Testis (tissue), 3 donors: ENCODE results near the gene OTX1. TPM values are rescaled to one million over a fixed set of nuclear protein-coding genes. Genes with fewer than 3 reads are reported as not detected.

Experiments used
- DNase-seq: peaks from one replicate; pipeline ENCODE4 v3.0.0-alpha.2; 2019
- H3K27ac ChIP-seq, 2 donors: fragments of 200-600 bp; sonication (generic); one replicate each; pipeline ENCODE4 v1.5.1; 2019
- H3K27me3 ChIP-seq: fragments of 200-600 bp; sonication (generic); one replicate; pipeline ENCODE4 v1.5.1; 2019
- H3K36me3 ChIP-seq: fragments of 200-600 bp; sonication (generic); one replicate; pipeline ENCODE4 v1.5.1; 2017; ENCODE audit warnings: low read depth; ENCODE audit errors: missing control alignments
- H3K4me1 ChIP-seq: fragments of 200-600 bp; sonication (generic); one replicate; pipeline ENCODE4 v1.5.1; 2019
- H3K4me3 ChIP-seq, 2 donors: fragments of 200-600 bp; sonication (generic); one replicate each; pipeline ENCODE4 v1.5.1; 2017 to 2019
- H3K9me3 ChIP-seq: fragments of 200-600 bp; sonication (generic); one replicate; pipeline ENCODE4 v1.5.1; 2017
- POLR2A ChIP-seq: fragments of 450-650 bp; IDR thresholded peaks from one replicate; pipeline ENCODE4 v1.6.1; 2017; ENCODE audit warnings: antibody characterized with exemption, mild to moderate bottlenecking, moderate library complexity
- WGBS, 2 donors: methylation state at CpG; one replicate each; pipeline ENCODE4 v1.1.5; 2018; 5-methylcytosine and 5-hydroxymethylcytosine counted together
- intact Hi-C: fragments of 100-400 bp; cut with DNase I; formaldehyde crosslinking; loops from one replicate; pipeline ENCODE4 v1.15.1; 2023; ENCODE audit warnings: low total_unique reads
- polyA plus RNA-seq: library from polyadenylated mRNA; stranded (reverse); fragments of 350-450 nt; fragmentation: Illumina TruSeq; extraction: RNeasy Lipid Tissue Mini Kit (QIAGEN cat#74804); gene quantifications from one replicate; pipeline ENCODE4 v1.2.3, GENCODE V29; 2014; ENCODE audit warnings: low read depth, low replicate concordance; ENCODE audit not compliant: insufficient read depth
- total RNA-seq, 2 donors: library from RNA; depleted of rRNA; stranded (reverse); fragments of >200 nt; gene quantifications; one replicate each; pipeline ENCODE4 v1.2.3, GENCODE V29; 2016
- TF ChIP-seq, protein P1 (sequence below), 3 experiments: fragments of 450-650 bp in 2 of 3; fragments of 200-600 bp in 1 of 3; sonication (generic) in 1 of 3; IDR thresholded peaks; one replicate each; pipeline ENCODE4 v1.5.1; 2016 to 2019; ENCODE audit warnings: antibody characterized with exemption in 3 of 3, mild to moderate bottlenecking in 2 of 3, moderate library complexity in 1 of 3

The OTX1 gene
- total and polyA plus RNA-seq, 3 donors from 2014 or later = 0.36 to 0.56 (median 0.39) TPM

DNA sequence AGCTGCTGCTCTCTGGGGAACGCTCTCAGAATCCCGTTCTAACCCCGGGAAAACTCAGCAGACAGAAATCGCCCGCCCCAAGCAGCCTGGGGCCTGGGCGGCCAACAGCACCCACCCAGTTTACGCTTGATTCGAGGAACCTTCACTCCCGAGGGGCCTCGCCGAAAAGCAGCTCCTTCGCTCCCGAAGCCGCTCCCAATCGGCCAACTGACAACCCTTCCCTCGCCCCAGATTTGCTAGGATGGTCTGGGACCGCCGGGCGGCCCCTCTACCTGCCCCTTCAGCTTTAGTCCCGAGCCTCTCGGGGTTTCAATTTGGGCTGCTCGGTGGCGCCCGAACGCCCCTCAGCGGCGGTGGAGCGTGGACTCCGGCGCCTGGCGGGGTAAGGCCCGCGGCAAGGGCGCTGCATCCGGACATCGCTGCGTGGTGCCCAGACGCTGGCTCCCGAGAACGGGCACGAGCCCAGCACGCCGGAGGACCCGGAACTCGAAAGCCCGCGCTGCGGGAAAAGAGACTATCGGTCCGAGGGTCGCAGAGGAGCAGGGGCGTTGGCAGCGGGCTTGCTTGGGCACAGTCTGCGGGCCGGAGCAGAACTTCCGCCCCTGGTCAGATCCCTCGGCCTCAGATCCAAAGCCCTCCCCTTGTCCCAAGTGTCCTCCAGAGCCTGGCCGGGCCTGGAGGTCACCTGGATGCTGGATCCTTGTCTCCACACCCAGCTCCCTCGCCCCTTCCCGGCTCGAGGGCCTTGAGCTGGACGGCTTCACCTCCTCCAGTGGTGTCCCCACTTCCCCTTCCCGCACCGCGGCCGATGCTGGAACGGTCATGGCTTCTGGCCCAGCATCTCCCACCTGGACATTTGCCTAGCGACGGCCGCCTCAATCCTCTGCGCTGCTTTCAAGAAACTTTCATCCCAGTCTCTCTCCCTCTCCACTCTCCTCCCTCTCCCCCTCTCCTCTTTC, 3.0 kb upstream of the OTX1 start:
- TF ChIP-seq, protein P1, sequence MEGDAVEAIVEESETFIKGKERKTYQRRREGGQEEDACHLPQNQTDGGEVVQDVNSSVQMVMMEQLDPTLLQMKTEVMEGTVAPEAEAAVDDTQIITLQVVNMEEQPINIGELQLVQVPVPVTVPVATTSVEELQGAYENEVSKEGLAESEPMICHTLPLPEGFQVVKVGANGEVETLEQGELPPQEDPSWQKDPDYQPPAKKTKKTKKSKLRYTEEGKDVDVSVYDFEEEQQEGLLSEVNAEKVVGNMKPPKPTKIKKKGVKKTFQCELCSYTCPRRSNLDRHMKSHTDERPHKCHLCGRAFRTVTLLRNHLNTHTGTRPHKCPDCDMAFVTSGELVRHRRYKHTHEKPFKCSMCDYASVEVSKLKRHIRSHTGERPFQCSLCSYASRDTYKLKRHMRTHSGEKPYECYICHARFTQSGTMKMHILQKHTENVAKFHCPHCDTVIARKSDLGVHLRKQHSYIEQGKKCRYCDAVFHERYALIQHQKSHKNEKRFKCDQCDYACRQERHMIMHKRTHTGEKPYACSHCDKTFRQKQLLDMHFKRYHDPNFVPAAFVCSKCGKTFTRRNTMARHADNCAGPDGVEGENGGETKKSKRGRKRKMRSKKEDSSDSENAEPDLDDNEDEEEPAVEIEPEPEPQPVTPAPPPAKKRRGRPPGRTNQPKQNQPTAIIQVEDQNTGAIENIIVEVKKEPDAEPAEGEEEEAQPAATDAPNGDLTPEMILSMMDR (IDR thresholded peaks at IDR 0.05) = no peak
- TF ChIP-seq POLR2A = no peak
- Histone ChIP-seq H3K27me3 (no peaks in the 10 kb centered on the region), H3K4me3 (peak overlapping the region in 1 of 2 donors; percentile 17), H3K9me3 (no peaks in the 10 kb centered on the region), H3K27ac (no peak overlapping the region), H3K4me1 (no peaks in the 10 kb centered on the region), H3K36me3 (no peaks in the 10 kb centered on the region)
- whole genome bisulfite sequencing, 2 donors = 46 to 48% methylated on average over 58 to 71 of the region's 71 CpGs
- intact Hi-C loops = no loop called here
- no peak for DNase-seq

DNA sequence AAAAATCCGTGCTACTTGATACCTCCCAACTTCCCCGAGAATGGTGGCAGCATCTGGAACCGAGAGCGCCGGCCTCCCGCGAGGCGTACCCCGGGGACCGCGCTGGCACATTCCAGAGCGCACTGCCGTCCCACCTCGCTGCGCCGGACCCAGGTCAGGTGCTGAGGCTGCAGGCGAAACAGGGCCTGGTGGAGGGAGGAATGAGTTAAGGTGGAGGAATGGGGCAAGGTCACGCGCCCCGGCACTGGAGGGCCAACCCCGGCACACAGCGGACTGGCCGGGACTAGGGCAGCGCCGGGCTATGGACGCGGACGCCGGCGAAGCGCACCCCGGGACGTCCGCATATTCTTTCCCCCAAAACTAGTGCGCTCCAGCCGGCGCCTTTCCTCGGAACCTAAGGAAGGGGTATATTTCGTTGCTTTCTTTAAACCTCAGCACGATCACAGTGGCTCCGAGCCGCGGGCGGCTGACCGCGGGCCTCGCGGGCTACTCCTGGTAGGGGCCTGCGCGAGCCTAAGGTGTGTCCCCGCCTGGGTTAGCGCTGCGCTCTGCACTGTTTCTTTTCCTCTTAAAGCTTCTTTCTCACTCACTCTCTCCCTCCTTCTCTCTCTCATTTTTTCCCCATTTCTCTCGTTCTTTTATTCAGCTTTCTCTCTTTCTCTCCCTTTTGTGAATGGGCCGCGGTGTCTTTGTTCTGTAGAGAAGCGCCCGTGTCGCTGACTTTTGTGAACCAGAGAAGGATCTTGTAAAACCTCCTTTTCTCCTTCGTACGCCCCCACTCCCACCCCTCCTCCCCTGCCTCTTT, 2.1 kb upstream of the OTX1 start:
- Histone ChIP-seq H3K27me3 (no peaks in the 10 kb centered on the region), H3K9me3 (no peaks in the 10 kb centered on the region), H3K27ac (no peak overlapping the region), H3K4me1 (no peaks in the 10 kb centered on the region), H3K4me3 (peak overlapping the region in 1 of 2 donors; percentile 9), H3K36me3 (no peaks in the 10 kb centered on the region)
- no peak for DNase-seq
- intact Hi-C loops = no loop called here
- 26 to 29% methylated on average over 60 to 61 of the region's 61 CpGs for WGBS, 2 donors
- TF ChIP-seq POLR2A = no peak
- TF ChIP-seq, protein P1 (IDR thresholded peaks at IDR 0.05) = no peak

DNA sequence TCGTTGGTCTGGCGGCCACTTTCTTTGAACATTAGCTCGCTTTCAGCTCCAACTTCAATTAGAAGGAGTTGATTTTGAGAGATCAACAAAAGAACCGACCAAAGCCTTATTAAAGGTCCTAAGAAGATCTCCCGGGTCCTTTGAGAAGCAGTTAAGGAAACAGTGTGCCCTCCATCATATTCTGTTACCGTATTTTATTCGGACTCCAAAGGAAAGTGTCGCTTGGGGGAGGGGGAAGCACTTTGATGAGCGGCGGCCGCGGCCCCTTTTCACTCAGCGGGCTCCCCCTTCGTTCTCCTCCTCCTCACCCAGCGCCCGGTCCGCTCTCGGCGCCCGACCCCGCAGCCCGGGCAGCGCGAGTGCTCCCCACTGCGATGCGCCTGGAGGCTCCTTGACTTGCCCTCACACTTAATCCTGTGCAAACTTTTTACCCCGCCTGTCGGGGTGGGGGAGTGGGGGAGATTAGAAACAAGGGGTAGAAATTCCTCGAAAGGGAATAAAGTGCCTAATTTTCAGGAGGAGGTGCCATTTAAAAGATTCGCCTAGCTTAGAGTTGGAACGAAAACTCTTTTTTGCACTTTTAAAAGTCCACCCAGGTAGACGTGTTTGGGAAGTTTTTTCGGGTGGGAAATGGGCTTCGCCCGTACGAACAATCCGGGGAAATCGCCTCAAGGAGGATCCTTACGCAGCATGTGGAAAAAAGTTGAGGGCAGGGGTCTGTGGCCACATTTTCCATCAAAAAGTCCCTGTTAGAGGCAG, 1.2 kb upstream of the OTX1 start:
- Histone ChIP-seq H3K9me3 (no peaks in the 10 kb centered on the region), H3K4me3 (peak overlapping the region; percentile 56 to 57), H3K4me1 (peaks cover 5% of the 10 kb centered on the region), H3K36me3 (no peaks in the 10 kb centered on the region), H3K27me3 (no peaks in the 10 kb centered on the region), H3K27ac (no peak overlapping the region)
- DNase-seq = no peak
- 11 to 15% methylated on average over 39 of the region's 39 CpGs for WGBS, 2 donors
- intact Hi-C loops = no loop called here
- TF ChIP-seq, protein P1 (IDR thresholded peaks at IDR 0.05) = no peak
- TF ChIP-seq POLR2A = no peak

DNA sequence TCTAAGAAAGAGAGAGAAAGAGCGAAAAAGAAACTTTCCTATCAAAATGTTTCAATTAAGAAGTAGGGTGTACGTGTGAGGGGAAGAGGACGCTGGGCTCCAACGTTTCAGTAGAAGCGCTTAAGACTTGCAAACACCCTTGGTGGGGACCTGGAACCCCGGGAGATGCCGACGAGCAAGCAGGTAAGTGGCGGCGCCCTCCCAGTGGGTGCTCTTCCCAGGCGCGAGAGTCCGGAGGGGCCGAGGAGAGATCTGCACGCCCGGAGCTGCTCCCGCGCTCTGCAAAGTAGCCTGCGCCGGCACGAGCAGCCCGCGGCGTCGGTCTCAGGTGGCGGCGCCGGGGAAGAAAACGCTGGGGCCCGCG, 678 bp upstream of the OTX1 start:
- Histone ChIP-seq H3K4me3 (peak overlapping the region; percentile 56 to 57), H3K27ac (no peak overlapping the region), H3K4me1 (peaks cover 5% of the 10 kb centered on the region), H3K27me3 (no peaks in the 10 kb centered on the region), H3K9me3 (no peaks in the 10 kb centered on the region), H3K36me3 (no peaks in the 10 kb centered on the region)
- DNase-seq = no peak
- no peak for TF ChIP-seq POLR2A
- TF ChIP-seq, protein P1 (IDR thresholded peaks at IDR 0.05) = no peak
- WGBS, 2 donors = 2 to 3% methylated on average over 16 to 28 of the region's 31 CpGs
- intact Hi-C loops = no loop called here
